Neural progenitor cell (in vitro differentiated cells): ENCODE measurements around the gene GALNT18.

Experiments used
- EZH2 ChIP-seq: fragments of 200-600 bp; sonication (generic); IDR thresholded peaks from 2 replicates; pipeline ENCODE4 v1.6.1; 2017; ENCODE audit warnings: antibody characterized with exemption, mild to moderate bottlenecking, moderate library complexity
- TF ChIP-seq, protein P1 (sequence below): fragments of 200-600 bp; sonication (generic); IDR thresholded peaks from 2 replicates; pipeline ENCODE4 v1.5.1; 2017; ENCODE audit warnings: antibody characterized with exemption, mild to moderate bottlenecking

GRCh38 chr11:11290354-11290753, 331.5 kb downstream of the GALNT18 start:
- TF ChIP-seq, protein P1, sequence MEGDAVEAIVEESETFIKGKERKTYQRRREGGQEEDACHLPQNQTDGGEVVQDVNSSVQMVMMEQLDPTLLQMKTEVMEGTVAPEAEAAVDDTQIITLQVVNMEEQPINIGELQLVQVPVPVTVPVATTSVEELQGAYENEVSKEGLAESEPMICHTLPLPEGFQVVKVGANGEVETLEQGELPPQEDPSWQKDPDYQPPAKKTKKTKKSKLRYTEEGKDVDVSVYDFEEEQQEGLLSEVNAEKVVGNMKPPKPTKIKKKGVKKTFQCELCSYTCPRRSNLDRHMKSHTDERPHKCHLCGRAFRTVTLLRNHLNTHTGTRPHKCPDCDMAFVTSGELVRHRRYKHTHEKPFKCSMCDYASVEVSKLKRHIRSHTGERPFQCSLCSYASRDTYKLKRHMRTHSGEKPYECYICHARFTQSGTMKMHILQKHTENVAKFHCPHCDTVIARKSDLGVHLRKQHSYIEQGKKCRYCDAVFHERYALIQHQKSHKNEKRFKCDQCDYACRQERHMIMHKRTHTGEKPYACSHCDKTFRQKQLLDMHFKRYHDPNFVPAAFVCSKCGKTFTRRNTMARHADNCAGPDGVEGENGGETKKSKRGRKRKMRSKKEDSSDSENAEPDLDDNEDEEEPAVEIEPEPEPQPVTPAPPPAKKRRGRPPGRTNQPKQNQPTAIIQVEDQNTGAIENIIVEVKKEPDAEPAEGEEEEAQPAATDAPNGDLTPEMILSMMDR = no peak
- TF ChIP-seq EZH2 = no peak
